KBM-7 (cell line): ENCODE results near the gene CTXN1.

Source experiments
- DNase-seq: peaks from one replicate; pipeline ENCODE4 v3.0.0-alpha.2; 2015
- in situ Hi-C: fragments of 300-500 bp; cut with MboI; formaldehyde crosslinking; loops from 2 replicates; pipeline ENCODE4 v1.14.3; 2020; ENCODE audit warnings: low sequenced_read_pairs, low pct_unique_long_range_greater_than_20kb, mixed read lengths

The CTXN1 gene

DNA sequence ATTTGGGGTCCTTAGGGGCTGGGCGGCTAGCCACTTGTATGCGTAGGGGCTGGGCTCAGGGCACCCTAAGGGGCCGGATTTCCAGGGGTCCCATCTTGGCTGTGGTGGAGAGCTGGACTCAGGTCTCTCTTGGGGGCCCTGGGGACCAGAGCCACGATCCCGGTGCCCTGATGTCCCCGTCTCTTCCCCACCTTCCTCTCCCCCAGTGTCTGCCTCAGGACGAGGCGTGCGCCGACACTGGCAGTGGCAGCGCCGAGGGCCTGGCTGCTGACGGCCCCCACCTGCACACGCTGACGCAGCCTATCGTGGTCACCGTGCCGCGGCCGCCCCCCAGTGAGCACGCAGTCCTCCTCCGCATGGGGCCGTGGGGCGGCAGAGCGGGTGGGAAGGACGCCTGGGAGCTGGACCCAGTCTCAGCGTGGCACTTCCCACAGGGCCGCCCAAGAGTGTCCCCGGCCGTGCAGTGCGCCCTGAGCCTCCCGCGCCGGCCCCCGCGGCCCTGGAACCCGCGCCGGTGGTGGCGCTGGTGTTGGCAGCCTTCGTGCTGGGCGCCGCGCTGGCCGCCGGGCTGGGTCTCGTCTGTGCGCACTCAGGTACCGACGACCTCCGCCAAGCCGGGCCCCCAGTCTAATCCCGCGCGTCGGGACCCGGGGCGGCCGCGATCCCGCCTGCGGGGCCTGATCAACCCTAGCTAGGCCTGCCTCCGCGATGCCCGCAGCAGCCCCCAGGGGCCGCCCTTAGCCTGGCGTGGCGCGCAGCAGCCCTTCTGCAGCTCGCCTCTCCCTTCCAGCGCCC lies 8.5 kb downstream of the CTXN1 start:
- DNase-seq: peak; percentile 72
- in situ Hi-C loops: no loop called here

GRCh38 chr19:7916955-7917266 lies 9.0 kb downstream of the CTXN1 start:
- no peak for DNase-seq
- in situ Hi-C loops: no loop called here

DNA sequence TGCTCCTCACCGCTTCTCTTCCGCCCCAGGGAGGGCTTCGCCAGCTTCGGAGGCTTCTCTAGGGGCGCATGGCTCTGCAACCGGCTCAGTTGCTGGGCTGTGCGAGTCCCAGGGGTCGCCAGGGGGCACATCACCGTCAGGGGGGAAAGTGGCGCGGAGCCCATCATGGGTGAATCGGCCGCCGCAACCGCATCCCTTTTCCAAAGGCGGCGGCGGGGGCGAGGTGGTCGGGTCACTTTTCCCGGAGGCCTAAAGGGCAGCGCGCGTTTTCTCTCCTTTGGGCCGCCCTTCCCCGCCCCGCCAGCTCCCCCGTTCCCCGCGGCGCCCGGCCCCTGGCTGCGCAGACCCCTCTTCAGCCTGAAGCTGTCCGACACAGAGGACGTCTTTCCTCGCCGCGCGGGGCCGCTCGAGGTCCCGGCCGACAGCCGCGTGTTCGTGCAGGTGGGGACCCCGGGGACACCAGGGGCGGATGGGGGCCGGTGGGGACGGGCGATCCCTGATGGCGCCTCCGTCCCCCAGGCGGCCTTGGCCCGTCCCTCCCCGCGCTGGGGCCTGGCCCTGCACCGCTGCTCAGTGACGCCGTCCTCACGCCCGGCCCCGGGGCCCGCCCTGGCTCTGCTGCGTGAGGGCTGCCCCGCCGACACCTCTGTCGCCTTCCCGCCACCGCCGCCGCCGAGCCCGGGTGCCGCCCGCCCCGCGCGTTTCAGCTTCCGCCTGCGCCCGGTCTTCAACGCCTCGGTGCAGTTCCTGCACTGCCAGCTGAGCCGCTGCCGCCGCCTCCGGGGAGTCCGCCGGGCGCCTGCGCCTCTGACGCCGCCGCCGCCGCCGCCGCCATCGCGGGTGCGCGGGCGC lies 9.6 kb downstream of the CTXN1 start:
- no peak for DNase-seq
- in situ Hi-C loops: no loop called here

DNA sequence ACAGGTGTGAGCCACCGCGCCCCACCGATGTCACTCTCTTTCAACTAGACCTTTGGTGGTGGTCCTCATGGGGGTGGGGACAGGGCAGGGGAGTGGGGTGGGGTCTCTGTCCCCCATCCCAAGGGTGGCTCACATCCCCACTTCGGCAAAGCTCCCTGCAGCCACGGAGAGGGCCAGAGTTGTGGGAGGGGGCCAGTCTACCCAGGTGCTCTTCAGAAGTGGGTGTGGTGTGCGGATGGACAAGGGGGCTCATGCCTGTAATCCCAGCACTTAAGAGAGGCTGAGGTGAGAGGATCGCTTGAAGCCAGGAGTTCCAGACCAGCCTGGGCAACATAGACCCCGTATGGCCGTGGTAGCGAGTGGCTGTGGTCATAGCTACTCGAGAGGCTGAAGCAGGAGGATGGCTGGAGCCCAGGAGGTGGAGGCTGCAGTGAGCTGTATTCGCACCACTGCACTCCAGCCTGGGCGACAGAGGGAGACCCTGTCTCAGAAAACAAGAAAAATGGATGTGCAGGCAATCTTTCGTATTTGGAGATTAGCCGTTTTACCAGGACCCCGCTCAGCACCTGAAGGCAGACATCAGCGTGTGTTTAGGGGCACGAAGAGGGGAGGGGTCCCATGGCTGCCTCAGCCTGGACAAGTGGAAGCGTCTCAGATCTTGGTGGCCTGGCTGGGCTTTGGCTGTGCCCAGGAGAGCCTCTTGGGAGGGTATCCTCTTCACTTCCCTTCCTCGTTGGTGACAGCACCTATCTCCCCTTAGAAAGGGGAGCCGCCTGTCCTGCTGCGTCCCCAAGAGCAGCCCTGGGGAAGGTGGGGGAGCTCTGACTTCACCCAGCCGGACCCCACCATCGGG lies 10.5 kb downstream of the CTXN1 start:
- no peak for DNase-seq
- in situ Hi-C loops: no loop called here

DNA sequence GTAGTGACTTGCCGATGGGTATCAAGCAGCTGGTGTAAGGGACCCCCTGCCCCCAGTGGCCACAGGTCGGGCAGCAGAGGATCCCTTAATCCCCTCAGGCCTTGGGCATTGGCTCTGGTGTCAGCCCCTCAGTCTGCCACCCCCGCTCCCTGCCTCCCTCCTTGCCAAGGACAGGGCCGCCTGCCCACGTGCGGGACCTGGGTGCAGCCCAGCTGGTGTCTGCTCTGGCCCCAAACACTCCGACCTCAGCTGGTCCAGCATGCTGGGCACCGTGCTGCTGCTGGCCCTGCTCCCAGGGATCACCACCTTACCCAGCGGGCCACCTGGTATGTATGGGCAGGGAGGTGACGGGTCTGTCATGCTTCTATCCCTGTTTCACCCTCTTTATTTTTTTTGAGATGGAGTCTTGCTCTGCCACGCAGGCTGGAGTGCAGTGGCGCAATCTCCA lies 11.3 kb downstream of the CTXN1 start, which contains the start of gene TGFBR3L:
TGFBR3L (plus strand) TSS at position 233 of the 448 bp plus-strand sequence.
- DNase-seq: no peak
- in situ Hi-C loops: no loop called here

GRCh38 chr19:7914099-7914498 lies 11.8 kb downstream of the CTXN1 start:
- in situ Hi-C loops: no loop called here
- no peak for DNase-seq

DNA sequence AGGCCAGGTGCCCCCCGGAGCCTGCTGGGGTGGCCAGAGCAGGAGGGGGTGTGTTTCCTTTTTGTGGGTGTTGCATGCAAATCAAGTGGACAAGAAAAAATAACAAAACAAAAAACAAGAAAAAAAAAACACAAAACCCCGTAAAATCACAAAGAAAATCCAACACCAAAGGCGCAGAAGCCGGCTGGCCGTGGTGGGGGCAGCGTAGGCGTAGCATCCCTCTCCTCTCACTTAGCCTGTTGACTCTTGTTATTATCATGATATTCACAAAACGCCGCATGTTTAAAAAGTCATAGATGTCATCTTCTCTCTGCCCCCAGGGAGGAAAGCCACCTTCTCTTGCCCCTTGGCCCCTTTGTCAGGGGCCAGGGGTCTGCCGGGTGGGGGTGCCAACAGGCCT lies 12.3 kb downstream of the CTXN1 start:
- in situ Hi-C loops: no loop called here
- DNase-seq: no peak

- in situ Hi-C loops: no loop called here
- no peak for DNase-seq
Measured at GRCh38 chr19:7912697-7913564, 13.0 kb downstream of the CTXN1 start.

DNA sequence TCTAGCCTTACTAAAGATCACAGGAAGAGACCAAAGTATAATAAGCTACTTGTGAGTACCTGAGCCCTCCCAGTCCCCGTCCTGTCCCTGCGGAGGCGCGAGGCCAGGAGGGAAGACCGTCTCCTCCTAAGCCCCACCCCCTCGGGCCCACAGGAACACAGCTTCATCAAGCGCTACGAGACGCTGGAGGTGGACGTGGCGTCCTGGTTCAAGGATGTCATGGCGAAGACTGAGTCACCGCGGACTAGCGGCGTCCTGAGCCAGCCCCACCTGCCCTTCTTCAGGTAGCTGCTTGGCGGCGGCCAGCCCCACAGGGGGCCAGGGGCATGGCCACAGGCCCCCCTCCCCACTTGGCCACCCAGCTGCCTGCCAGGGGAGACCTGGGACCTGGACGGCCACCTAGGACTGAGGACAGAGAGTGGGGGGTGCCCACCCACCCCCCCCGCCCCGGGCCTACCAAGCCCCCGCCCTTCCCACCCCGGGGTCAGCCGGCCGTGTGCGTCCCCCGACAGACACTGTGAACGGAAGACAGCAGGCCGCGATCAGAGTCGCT lies 13.7 kb downstream of the CTXN1 start:
- in situ Hi-C loops: no loop called here

DNA sequence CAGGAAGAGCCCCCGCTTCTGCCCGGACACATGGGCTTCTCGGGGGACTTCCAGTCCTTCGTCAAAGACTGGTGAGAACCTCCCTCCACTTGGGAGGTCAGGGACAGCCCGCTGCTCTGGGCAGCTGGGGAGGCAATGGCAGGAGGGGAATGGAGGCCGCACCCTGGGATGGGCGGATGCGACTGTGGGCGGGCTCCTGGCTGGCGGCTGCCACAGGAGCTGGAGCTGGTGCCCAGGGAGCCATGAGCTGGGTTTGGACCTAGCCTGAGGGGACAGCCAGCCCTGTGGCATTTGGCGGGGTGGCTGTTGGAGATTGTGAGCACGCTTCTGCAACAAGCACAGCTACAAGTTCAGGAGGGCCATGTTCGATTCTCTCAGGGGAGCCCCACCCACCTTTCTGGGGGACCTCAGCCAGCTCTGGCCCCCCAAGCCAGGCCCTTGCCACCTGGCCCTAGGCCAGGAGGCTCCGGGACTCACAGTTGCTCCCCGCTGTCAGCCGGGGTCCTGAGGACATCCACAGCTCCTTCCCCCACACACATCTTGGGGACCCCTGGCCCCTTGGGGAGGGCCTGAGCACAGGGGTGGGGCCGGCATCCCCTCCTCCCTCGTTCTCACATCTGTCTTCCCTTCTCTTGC lies 14.3 kb downstream of the CTXN1 start:
- no peak for DNase-seq
- in situ Hi-C loops: no loop called here

More for the DNA sequence above, 13.7 kb downstream of the CTXN1 start:
- DNase-seq: no peak

DNA sequence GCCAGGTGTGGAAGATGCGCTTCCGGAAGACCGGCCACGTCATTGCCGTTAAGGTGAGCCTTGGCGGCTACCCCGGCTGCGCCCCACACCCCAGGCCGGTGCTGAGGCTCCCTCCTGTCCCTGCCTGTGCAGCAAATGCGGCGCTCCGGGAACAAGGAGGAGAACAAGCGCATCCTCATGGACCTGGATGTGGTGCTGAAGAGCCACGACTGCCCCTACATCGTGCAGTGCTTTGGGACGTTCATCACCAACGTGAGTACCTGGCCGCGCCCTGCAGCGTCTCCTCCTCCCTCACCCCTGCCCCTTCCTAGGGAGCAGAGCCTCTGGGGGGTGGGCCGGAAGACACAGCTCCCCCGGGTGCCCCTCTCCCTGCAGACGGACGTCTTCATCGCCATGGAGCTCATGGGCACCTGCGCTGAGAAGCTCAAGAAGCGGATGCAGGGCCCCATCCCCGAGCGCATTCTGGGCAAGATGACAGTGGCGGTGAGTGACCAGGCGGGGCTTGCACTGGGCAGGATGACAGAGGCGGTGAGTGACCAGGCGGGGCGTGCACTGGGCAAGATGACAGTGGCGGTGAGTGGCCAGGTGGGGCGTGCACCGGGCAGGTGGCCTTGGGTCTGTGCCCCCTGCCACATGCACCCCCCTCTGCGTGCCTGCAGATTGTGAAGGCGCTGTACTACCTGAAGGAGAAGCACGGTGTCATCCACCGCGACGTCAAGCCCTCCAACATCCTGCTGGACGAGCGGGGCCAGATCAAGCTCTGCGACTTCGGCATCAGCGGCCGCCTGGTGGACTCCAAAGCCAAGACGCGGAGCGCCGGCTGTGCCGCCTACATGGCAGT lies 15.4 kb downstream of the CTXN1 start:
- in situ Hi-C loops: no loop called here
- DNase-seq: no peak

DNA sequence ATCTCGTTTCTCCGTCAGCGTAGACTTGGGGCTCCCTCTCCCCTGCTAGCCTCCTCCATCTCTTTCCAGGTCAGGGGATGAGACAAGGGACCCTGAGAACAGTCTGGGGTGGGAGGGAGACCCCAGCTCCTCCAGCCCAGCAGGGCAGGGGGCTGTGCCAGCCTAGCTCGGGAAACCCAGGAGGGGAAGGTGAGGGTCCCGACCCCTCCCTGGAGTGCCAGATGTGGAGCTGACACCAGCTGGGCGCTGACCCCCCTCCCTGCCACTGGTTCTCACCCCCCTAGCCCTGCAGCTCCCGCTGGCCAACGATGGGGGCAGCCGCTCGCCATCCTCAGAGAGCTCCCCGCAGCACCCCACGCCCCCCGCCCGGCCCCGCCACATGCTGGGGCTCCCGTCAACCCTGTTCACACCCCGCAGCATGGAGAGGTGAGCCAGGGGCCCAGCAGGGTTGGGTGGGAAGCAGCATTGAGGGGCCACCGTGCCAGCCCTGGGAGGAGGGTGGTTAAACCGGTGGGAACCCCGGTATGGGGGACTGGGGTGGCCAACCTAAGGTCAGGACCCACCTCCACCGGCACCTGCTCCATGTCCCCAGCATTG lies 16.4 kb downstream of the CTXN1 start:
- in situ Hi-C loops: no loop called here
- DNase-seq: no peak

GRCh38 chr19:7908742-7909461 lies 17.0 kb downstream of the CTXN1 start:
- in situ Hi-C loops: no loop called here

GRCh38 chr19:7908078-7908699 lies 17.7 kb downstream of the CTXN1 start:
- in situ Hi-C loops: no loop called here

More at GRCh38 chr19:7908742-7909461, 17.0 kb downstream of the CTXN1 start:
- no peak for DNase-seq

GRCh38 chr19:7907544-7907943 lies 18.4 kb downstream of the CTXN1 start:
- no peak for DNase-seq
- in situ Hi-C loops: no loop called here

More at GRCh38 chr19:7908078-7908699, 17.7 kb downstream of the CTXN1 start:
- no peak for DNase-seq

GRCh38 chr19:7907122-7907521 lies 18.8 kb downstream of the CTXN1 start:
- in situ Hi-C loops: no loop called here
- DNase-seq: no peak
